HCT116 (cell line): ENCODE measurements around the gene SLC35G3. TPM values are rescaled to one million over a fixed set of nuclear protein-coding genes. Genes with fewer than 3 reads are reported as not detected.
"Not testable (repeated sequence)": the region's sequence is repeated elsewhere in the genome, so short reads cannot be mapped to it uniquely, and the experiment has no call there.

Source experiments
- ATAC-seq: fragments of 200-7000 bp; cut with Tn5 transposase; 2 replicates; pipeline ENCODE4 v1.9.1; 2020; ENCODE audit warnings: mild to moderate bottlenecking, moderate library complexity
- BruUV-seq: library from RNA; stranded (reverse); fragments of 400-500 nt; replicated peaks from 2 replicates; lab custom pipeline; 2021; lab: Mats Ljungman, UMichigan
- CTCF ChIA-PET: fragments of 300-600 bp; sonication (Branson Sonifier 250); formaldehyde crosslinking; loops from one replicate; lab custom pipeline; 2021; ENCODE audit warnings: antibody characterized with exemption; lab: Charles Lee
- POLR2A ChIA-PET: fragments of 300-600, 350-600 bp; sonication (Branson Sonifier 250); formaldehyde crosslinking; loops from one replicate; lab custom pipeline; 2021; ENCODE audit warnings: antibody characterized with exemption; lab: Charles Lee
- RAD21 ChIA-PET, 2 experiments: fragments of 300-600 bp; sonication (Branson Sonifier 250); formaldehyde crosslinking; loops; one replicate each; lab custom pipeline; 2023; ENCODE audit warnings: low total read pairs in 2 of 2; ENCODE audit not compliant: uncharacterized antibody in 2 of 2, unreplicated experiment in 2 of 2, low non-redundant PET in 1 of 2; lab: Charles Lee
- DNase-seq: peaks from one replicate; pipeline ENCODE4 v3.0.0-alpha.2; 2010; ENCODE audit warnings: low read depth, low spot score
- H2AFZ ChIP-seq: fragments of 200-600 bp; shearing (Covaris generic), sonication (generic); 2 replicates; pipeline ENCODE4 v1.6.1; 2017; ENCODE audit warnings: low read depth, mixed run types, mixed read lengths, antibody characterized with exemption, low read length; ENCODE audit not compliant: poor library complexity, severe bottlenecking
- H3K27ac ChIP-seq: 2 replicates; pipeline ENCODE4 v1.5.1; 2012; ENCODE audit warnings: low read depth, low read length
- H3K27me3 ChIP-seq: fragments of 200-600 bp; sonication (generic); 2 replicates; pipeline ENCODE4 v1.6.1; 2016; ENCODE audit warnings: mixed run types, low read length, mixed read lengths; ENCODE audit not compliant: insufficient read depth
- H3K36me3 ChIP-seq, 2 experiments: fragments of 200-500 bp in 1 of 2; fragments of 200-600 bp in 1 of 2; sonication (Bioruptor generic) in 1 of 2; sonication (generic) in 1 of 2; 2 replicates each; pipeline versions ENCODE4 v1.5.1 to v1.6.1; 2014 to 2016; ENCODE audit warnings: low read length in 2 of 2, inconsistent platforms in 1 of 2, mixed read lengths in 1 of 2, mixed run types in 1 of 2; ENCODE audit not compliant: insufficient read depth in 2 of 2, control insufficient read depth in 1 of 2
- H3K4me1 ChIP-seq, 2 experiments: fragments of 200-600 bp in 1 of 2; sonication (generic) in 1 of 2; 2 replicates each; pipeline versions ENCODE4 v1.5.1 to v1.6.1; 2012 to 2017; ENCODE audit warnings: low read length in 2 of 2, inconsistent platforms in 1 of 2, mild to moderate bottlenecking in 1 of 2, mixed read lengths in 1 of 2, mixed run types in 1 of 2, moderate library complexity in 1 of 2; ENCODE audit not compliant: insufficient read depth in 2 of 2, control insufficient read depth in 1 of 2
- H3K4me2 ChIP-seq: fragments of 200-600 bp; sonication (generic); 2 replicates; pipeline ENCODE4 v1.6.1; 2017; ENCODE audit warnings: mixed run types, low read length, mixed read lengths
- H3K4me3 ChIP-seq, 2 experiments: fragments of 200-600 bp in 1 of 2; sonication (generic) in 1 of 2; replicated peaks in 1 of 2; 2 replicates each; pipeline ENCODE4 v1.5.1; 2011 to 2016; ENCODE audit warnings: low read length in 2 of 2, control low read depth in 1 of 2, low read depth in 1 of 2, mild to moderate bottlenecking in 1 of 2, mixed read lengths in 1 of 2, mixed run types in 1 of 2
- H3K79me2 ChIP-seq: fragments of 200-600 bp; sonication (generic); 2 replicates; pipeline ENCODE4 v1.6.1; 2017; ENCODE audit warnings: mild to moderate bottlenecking, mixed run types, low read length, moderate library complexity, mixed read lengths; ENCODE audit not compliant: insufficient read depth
- H3K9ac ChIP-seq: fragments of 200-600 bp; sonication (generic); 2 replicates; pipeline ENCODE4 v1.6.1; 2016; ENCODE audit warnings: low read length, mixed read lengths
- H3K9me2 ChIP-seq: fragments of 200-600 bp; sonication (generic), shearing (Covaris generic); 2 replicates; pipeline ENCODE4 v1.6.1; 2017; ENCODE audit warnings: mixed run types, mild to moderate bottlenecking, moderate library complexity; ENCODE audit not compliant: insufficient read depth
- H3K9me3 ChIP-seq, 2 experiments: fragments of 200-500 bp in 1 of 2; fragments of 200-600 bp in 1 of 2; sonication (Bioruptor generic) in 1 of 2; sonication (generic) in 1 of 2; 2 replicates each; pipeline ENCODE4 v1.6.1; 2014 to 2017; ENCODE audit warnings: low read length in 2 of 2, mixed read lengths in 2 of 2, inconsistent platforms in 1 of 2, low read depth in 1 of 2, mild to moderate bottlenecking in 1 of 2, mixed run types in 1 of 2, moderate library complexity in 1 of 2; ENCODE audit not compliant: control insufficient read depth in 1 of 2, insufficient read depth in 1 of 2
- H4K20me1 ChIP-seq: fragments of 200-600 bp; sonication (generic), shearing (Covaris generic); 2 replicates; pipeline ENCODE4 v1.6.1; 2017; ENCODE audit warnings: mixed run types, mild to moderate bottlenecking, moderate library complexity; ENCODE audit not compliant: insufficient read depth
- CEBPB ChIP-seq: IDR thresholded peaks from 2 replicates; pipeline ENCODE4 v1.6.1; 2012; ENCODE audit warnings: low read depth
- CTCF ChIP-seq, 3 experiments: fragments of 200-600 bp in 1 of 3; sonication (generic) in 1 of 3; IDR thresholded peaks in 2 of 3; conservative IDR thresholded peaks in 1 of 3; 2 replicates each; pipeline ENCODE4 v1.5.1; 2012 to 2017; ENCODE audit warnings: low read depth in 2 of 3, low read length in 2 of 3, antibody characterized with exemption in 1 of 3, borderline replicate concordance in 1 of 3, control low read depth in 1 of 3, mild to moderate bottlenecking in 1 of 3, mixed read lengths in 1 of 3, mixed run types in 1 of 3, moderate library complexity in 1 of 3; ENCODE audit not compliant: insufficient read depth in 1 of 3
- FOSL1 ChIP-seq: IDR thresholded peaks from 2 replicates; pipeline ENCODE4 v1.6.1; 2012; ENCODE audit warnings: low read depth
- SIN3A ChIP-seq: IDR thresholded peaks from 2 replicates; pipeline ENCODE4 v1.6.1; 2012; ENCODE audit warnings: low read depth
- TCF7L2 ChIP-seq: IDR thresholded peaks from 2 replicates; pipeline ENCODE4 v1.7.0; 2011; ENCODE audit warnings: borderline replicate concordance, inconsistent platforms; ENCODE audit not compliant: insufficient read depth, insufficient read length; ENCODE audit errors: extremely low read depth
- YY1 ChIP-seq: IDR thresholded peaks from 2 replicates; pipeline ENCODE4 v1.6.1; 2011; ENCODE audit warnings: low read length, low read depth, moderate library complexity, mild to moderate bottlenecking; ENCODE audit not compliant: insufficient replicate concordance; ENCODE audit errors: extremely low read depth
- ZBTB33 ChIP-seq: IDR thresholded peaks from 2 replicates; pipeline ENCODE4 v1.6.1; 2011; ENCODE audit warnings: mild to moderate bottlenecking, low read length, moderate library complexity; ENCODE audit not compliant: insufficient replicate concordance; ENCODE audit errors: extremely low read depth
- ZFX ChIP-seq: fragments of 450-650 bp; IDR thresholded peaks from 2 replicates; pipeline ENCODE4 v1.6.1; 2017
- ZNF274 ChIP-seq: fragments of 200-500 bp; sonication (Bioruptor generic); IDR thresholded peaks from 2 replicates; pipeline ENCODE4 v1.6.1; 2014; ENCODE audit warnings: mild to moderate bottlenecking, low read depth, low read length, inconsistent platforms
- intact Hi-C: fragments of 100-400 bp; cut with micrococcal nuclease; formaldehyde crosslinking; loops from 2 replicates; pipeline ENCODE4 v1.10.0; 2022
- total RNA-seq: library from RNA; stranded (reverse); gene quantifications from one replicate; pipeline ENCODE4 v1.2.1, GENCODE V29; 2021; ENCODE audit not compliant: unreplicated experiment
- TF ChIP-seq, protein P1 (sequence below): IDR thresholded peaks from 2 replicates; pipeline ENCODE4 v1.6.1; 2012; ENCODE audit warnings: low read depth

Gene SLC35G3
- total RNA-seq, 1 experiment from 2014 or later, result not detected

GRCh38 chr17:35235289-35235688 is 41.1 kb upstream of the SLC35G3 start (continued):
- TF ChIP-seq TCF7L2, result no peak
- TF ChIP-seq, all 23 proteins: peak for 0

DNA sequence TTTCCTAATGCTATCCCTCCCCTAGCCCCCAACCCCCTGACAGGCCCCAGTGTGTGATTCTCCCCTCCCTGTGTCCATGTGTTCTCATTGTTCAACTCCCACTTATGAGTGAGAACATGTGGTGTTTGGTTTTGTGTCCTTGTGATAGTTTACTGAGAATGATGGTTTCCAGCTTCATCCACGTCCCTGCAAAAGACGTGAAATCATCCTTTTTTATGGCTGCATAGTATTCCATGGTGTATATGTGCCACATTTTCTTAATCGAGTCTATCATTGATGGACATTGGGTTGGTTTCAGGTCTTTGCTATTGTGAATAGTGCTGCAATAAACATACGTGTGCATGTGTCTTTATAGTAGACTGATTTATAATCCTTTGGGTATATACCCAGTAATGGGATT is 40.1 kb upstream of the SLC35G3 start:
- H3K9me3 ChIP-seq, H3K9me2 ChIP-seq, ATAC-seq, RAD21 ChIA-PET, H3K4me2 ChIP-seq, H3K27ac ChIP-seq, H3K9ac ChIP-seq, H3K4me1 ChIP-seq, CTCF ChIA-PET, H3K4me3 ChIP-seq, intact Hi-C loops, DNase-seq, H3K27me3 ChIP-seq, POLR2A ChIA-PET, BruUV-seq, H3K36me3 ChIP-seq, H3K79me2 ChIP-seq, H2AFZ ChIP-seq, H4K20me1 ChIP-seq: not testable (repeated sequence)

DNA sequence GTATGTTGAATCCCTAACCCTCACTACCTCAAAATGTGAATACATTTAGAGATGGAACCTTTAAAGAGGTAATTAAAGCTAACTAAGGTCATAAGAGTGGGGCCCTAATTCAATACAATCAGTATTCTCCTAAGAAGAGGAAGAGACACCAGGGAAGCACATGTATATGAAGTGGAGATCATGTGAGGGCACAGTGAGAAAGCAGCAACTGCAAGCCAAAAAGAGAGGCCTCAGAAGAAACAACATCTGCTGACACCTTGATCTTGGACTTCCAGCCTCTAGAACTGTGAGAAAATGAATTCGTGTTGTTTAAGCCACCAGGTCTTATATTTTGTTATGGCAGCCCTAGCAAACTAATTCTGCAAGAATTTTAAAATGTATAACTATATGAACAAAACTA is 35.4 kb upstream of the SLC35G3 start:
- no peak for DNase-seq
- BruUV-seq, result no TSS peak
- H3K4me1 ChIP-seq, result no peaks in the 10 kb centered on the region
- ChIA-PET CTCF (no interaction called here), RAD21 (interaction anchor here in 1 of 2 experiments (0.5 kb wide), 1 partner anchor 361 kb away, joined by 3 read pairs; no protein-coding TSS in a partner anchor), POLR2A (no interaction called here)
- H3K27me3 ChIP-seq, result no peaks in the 10 kb centered on the region
- H3K9me3 ChIP-seq, result no peaks in the 10 kb centered on the region
- H4K20me1 ChIP-seq, result no peaks in the 10 kb centered on the region
- no peak for ATAC-seq
- no peak overlapping the region for H3K9ac ChIP-seq
- H2AFZ ChIP-seq, result no peak overlapping the region
- H3K4me3 ChIP-seq, result no peak overlapping the region
- no peak overlapping the region for H3K4me2 ChIP-seq
- H3K27ac ChIP-seq, result no peak overlapping the region
- intact Hi-C loops, result no loop called here
- no peaks in the 10 kb centered on the region for H3K9me2 ChIP-seq
- no peaks in the 10 kb centered on the region for H3K36me3 ChIP-seq
- H3K79me2 ChIP-seq, result no peaks in the 10 kb centered on the region
- TF ChIP-seq, protein P1, sequence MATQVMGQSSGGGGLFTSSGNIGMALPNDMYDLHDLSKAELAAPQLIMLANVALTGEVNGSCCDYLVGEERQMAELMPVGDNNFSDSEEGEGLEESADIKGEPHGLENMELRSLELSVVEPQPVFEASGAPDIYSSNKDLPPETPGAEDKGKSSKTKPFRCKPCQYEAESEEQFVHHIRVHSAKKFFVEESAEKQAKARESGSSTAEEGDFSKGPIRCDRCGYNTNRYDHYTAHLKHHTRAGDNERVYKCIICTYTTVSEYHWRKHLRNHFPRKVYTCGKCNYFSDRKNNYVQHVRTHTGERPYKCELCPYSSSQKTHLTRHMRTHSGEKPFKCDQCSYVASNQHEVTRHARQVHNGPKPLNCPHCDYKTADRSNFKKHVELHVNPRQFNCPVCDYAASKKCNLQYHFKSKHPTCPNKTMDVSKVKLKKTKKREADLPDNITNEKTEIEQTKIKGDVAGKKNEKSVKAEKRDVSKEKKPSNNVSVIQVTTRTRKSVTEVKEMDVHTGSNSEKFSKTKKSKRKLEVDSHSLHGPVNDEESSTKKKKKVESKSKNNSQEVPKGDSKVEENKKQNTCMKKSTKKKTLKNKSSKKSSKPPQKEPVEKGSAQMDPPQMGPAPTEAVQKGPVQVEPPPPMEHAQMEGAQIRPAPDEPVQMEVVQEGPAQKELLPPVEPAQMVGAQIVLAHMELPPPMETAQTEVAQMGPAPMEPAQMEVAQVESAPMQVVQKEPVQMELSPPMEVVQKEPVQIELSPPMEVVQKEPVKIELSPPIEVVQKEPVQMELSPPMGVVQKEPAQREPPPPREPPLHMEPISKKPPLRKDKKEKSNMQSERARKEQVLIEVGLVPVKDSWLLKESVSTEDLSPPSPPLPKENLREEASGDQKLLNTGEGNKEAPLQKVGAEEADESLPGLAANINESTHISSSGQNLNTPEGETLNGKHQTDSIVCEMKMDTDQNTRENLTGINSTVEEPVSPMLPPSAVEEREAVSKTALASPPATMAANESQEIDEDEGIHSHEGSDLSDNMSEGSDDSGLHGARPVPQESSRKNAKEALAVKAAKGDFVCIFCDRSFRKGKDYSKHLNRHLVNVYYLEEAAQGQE, result no peak
- TF ChIP-seq FOSL1 (no peak), CTCF (IDR thresholded peaks at IDR 0.05 in 2 of 3, conservative IDR thresholded peaks at IDR 0.05 in 1 of 3; ENCODE audit: borderline replicate concordance in 1 of 3, insufficient read depth in 1 of 3, low read depth in 2 of 3, low read length in 2 of 3) (no peak), YY1 (no peak), ZBTB33 (no peak), CEBPB (no peak), ZNF274 (no peak), SIN3A (no peak), ZFX (no peak)
